Small intestine (tissue), 7 donors: ENCODE measurements around the gene SMARCD3. TPM values are rescaled to one million over a fixed set of nuclear protein-coding genes. Genes with fewer than 3 reads are reported as not detected.

Experiments
- DNase-seq, 2 donors: peaks; one replicate each; pipeline versions ENCODE4 v3.0.0 to v3.0.0-alpha.2; 2013
- FAIRE-seq: peaks from 2 replicates; lab custom pipeline; 2012; peaks lifted over from hg19 to GRCh38; lab: Jason Lieb, UNC
- H3K27ac ChIP-seq, 3 donors: one replicate each; pipeline ENCODE4 v1.5.1; 2013; ENCODE audit warnings: low read length in 2 of 3, mild to moderate bottlenecking in 2 of 3, control low read depth in 1 of 3, inconsistent platforms in 1 of 3, low read depth in 1 of 3, moderate library complexity in 1 of 3
- H3K27me3 ChIP-seq, 3 donors: one replicate each; pipeline ENCODE4 v1.6.1; 2013; ENCODE audit warnings: low read length in 3 of 3, inconsistent platforms in 1 of 3; ENCODE audit not compliant: control insufficient read depth in 3 of 3, insufficient read depth in 3 of 3
- H3K36me3 ChIP-seq, 3 donors: one replicate each; pipeline ENCODE4 v1.6.1; 2013; ENCODE audit warnings: low read length in 3 of 3, inconsistent platforms in 1 of 3, low read depth in 1 of 3, mild to moderate bottlenecking in 1 of 3, moderate library complexity in 1 of 3; ENCODE audit not compliant: control insufficient read depth in 3 of 3, insufficient read depth in 2 of 3
- H3K4me1 ChIP-seq, 3 donors: one replicate each; pipeline ENCODE4 v1.6.1; 2013; ENCODE audit warnings: low read length in 2 of 3, inconsistent platforms in 1 of 3, low read depth in 1 of 3, mild to moderate bottlenecking in 1 of 3, moderate library complexity in 1 of 3; ENCODE audit not compliant: control insufficient read depth in 3 of 3, insufficient read depth in 2 of 3
- H3K4me3 ChIP-seq, 3 donors: one replicate each; pipeline ENCODE4 v1.5.1; 2013; ENCODE audit warnings: low read length in 3 of 3, control low read depth in 1 of 3, inconsistent platforms in 1 of 3, low read depth in 1 of 3, mild to moderate bottlenecking in 1 of 3, moderate library complexity in 1 of 3
- H3K9me3 ChIP-seq, 2 donors: one replicate each; pipeline ENCODE4 v1.6.1; 2013; ENCODE audit warnings: low read depth in 1 of 2, low read length in 1 of 2; ENCODE audit not compliant: control insufficient read depth in 2 of 2, insufficient read depth in 1 of 2
- WGBS, 3 donors: extraction: QIAGEN DNeasy Blood & Tissue Kit; methylation state at CpG; one replicate each; pipeline ENCODE4 v1.1.7; 2013; 5-methylcytosine and 5-hydroxymethylcytosine counted together
- polyA plus RNA-seq, 4 donors: library from polyadenylated mRNA; stranded (reverse) in 3 of 4; unstranded in 1 of 4; fragments of 200-250 nt in 3 of 4; fragments of 120-200 nt in 1 of 4; gene quantifications; one replicate each; pipeline versions ENCODE4 v1.2.1 to v1.2.3, GENCODE V29; 2013
- donor health status: healthy with polysubstance abuse.
- donor health status: control.
- donor health status: control.
- donor health status: Bipolar disorder and iron deficiency.
- donor health status: healthy.

The SMARCD3 gene
- polyA plus RNA-seq, 4 donors = 0.89 to 16.0 (median 10.3) TPM

- H3K9me3 ChIP-seq = peaks cover 0 to 2% of the 10 kb centered on the region in 2 donors
- peaks cover 0 to 30% (median 0%) of the 10 kb centered on the region in 3 donors for H3K27me3 ChIP-seq
- H3K4me1 ChIP-seq = no peaks in the 10 kb centered on the region
- no peaks in the 10 kb centered on the region for H3K36me3 ChIP-seq
- DNase-seq (no peak), FAIRE-seq (no peak)
- H3K4me3 ChIP-seq = no peak overlapping the region
- 77 to 83% (median 82%) methylated on average over 2 of the region's 2 CpGs for WGBS, 3 donors
- no peak overlapping the region for H3K27ac ChIP-seq
These were observed 34.8 kb upstream of the SMARCD3 start for GRCh38 chr7:151283302-151283701.

GRCh38 chr7:151282111-151282510 is 33.6 kb upstream of the SMARCD3 start:
- Histone ChIP-seq H3K9me3 (peaks cover 0 to 2% of the 10 kb centered on the region in 2 donors), H3K36me3 (no peaks in the 10 kb centered on the region), H3K4me3 (no peak overlapping the region), H3K27ac (no peak overlapping the region), H3K27me3 (peaks cover 0 to 40% (median 3%) of the 10 kb centered on the region in 3 donors), H3K4me1 (peaks cover 0 to 3% (median 0%) of the 10 kb centered on the region in 3 donors)
- DNase-seq (no peak), FAIRE-seq (no peak)
- 73 to 79% (median 75%) methylated on average over 8 of the region's 8 CpGs for WGBS, 3 donors

- no peak for FAIRE-seq
- WGBS, 3 donors = 73 to 84% (median 75%) methylated on average over 6 of the region's 6 CpGs
- peaks cover 0 to 2% of the 10 kb centered on the region in 2 donors for H3K9me3 ChIP-seq
- H3K27ac ChIP-seq = no peak overlapping the region
- H3K27me3 ChIP-seq = peaks cover 0 to 41% (median 3%) of the 10 kb centered on the region in 3 donors
- peaks cover 0 to 3% (median 0%) of the 10 kb centered on the region in 3 donors for H3K4me1 ChIP-seq
- H3K36me3 ChIP-seq = no peaks in the 10 kb centered on the region
- no peak overlapping the region for H3K4me3 ChIP-seq
- no peak for DNase-seq
These were observed 33.2 kb upstream of the SMARCD3 start for GRCh38 chr7:151281686-151282085.

GRCh38 chr7:151280388-151281019 is 32.0 kb upstream of the SMARCD3 start:
- Histone ChIP-seq H3K27me3 (peaks cover 0 to 48% (median 3%) of the 10 kb centered on the region in 3 donors), H3K4me1 (peaks cover 0 to 3% (median 0%) of the 10 kb centered on the region in 3 donors)
- FAIRE-seq = no peak

GRCh38 chr7:151279868-151280267 is 31.4 kb upstream of the SMARCD3 start:
- 79 to 89% (median 81%) methylated on average over 5 of the region's 5 CpGs for WGBS, 3 donors
- Histone ChIP-seq H3K4me3 (no peak overlapping the region), H3K27me3 (peaks cover 0 to 50% (median 3%) of the 10 kb centered on the region in 3 donors), H3K9me3 (peaks cover 0 to 2% of the 10 kb centered on the region in 2 donors), H3K36me3 (no peaks in the 10 kb centered on the region), H3K4me1 (peaks cover 0 to 3% (median 0%) of the 10 kb centered on the region in 3 donors), H3K27ac (no peak overlapping the region)
- FAIRE-seq (no peak), DNase-seq (no peak)

More at GRCh38 chr7:151280388-151281019, 32.0 kb upstream of the SMARCD3 start:
- 83 to 90% (median 88%) methylated on average over 9 of the region's 9 CpGs for WGBS, 3 donors
- H3K9me3 ChIP-seq = peaks cover 0 to 2% of the 10 kb centered on the region in 2 donors
- H3K4me3 ChIP-seq = no peak overlapping the region
- no peak overlapping the region for H3K27ac ChIP-seq
- H3K36me3 ChIP-seq = no peaks in the 10 kb centered on the region
- no peak for DNase-seq

GRCh38 chr7:151278949-151279348 is 30.5 kb upstream of the SMARCD3 start:
- peaks cover 0 to 2% of the 10 kb centered on the region in 2 donors for H3K9me3 ChIP-seq
- H3K36me3 ChIP-seq = no peaks in the 10 kb centered on the region
- WGBS, 3 donors = 86 to 92% (median 89%) methylated on average over 12 of the region's 12 CpGs
- FAIRE-seq = no peak
- peaks cover 0 to 3% (median 0%) of the 10 kb centered on the region in 3 donors for H3K4me1 ChIP-seq
- DNase-seq = no peak
- H3K4me3 ChIP-seq = no peak overlapping the region
- H3K27me3 ChIP-seq = peaks cover 0 to 48% (median 3%) of the 10 kb centered on the region in 3 donors
- H3K27ac ChIP-seq = no peak overlapping the region

- H3K4me1 ChIP-seq = peaks cover 0 to 3% (median 0%) of the 10 kb centered on the region in 3 donors
- no peaks in the 10 kb centered on the region for H3K36me3 ChIP-seq
- H3K27me3 ChIP-seq = peaks cover 0 to 45% (median 3%) of the 10 kb centered on the region in 3 donors
- no peak overlapping the region for H3K4me3 ChIP-seq
- DNase-seq (no peak), FAIRE-seq (no peak)
- H3K9me3 ChIP-seq = no peaks in the 10 kb centered on the region
- no peak overlapping the region for H3K27ac ChIP-seq
- WGBS, 3 donors = 59 to 74% (median 71%) methylated on average over 6 to 8 of the region's 8 CpGs
These were observed 29.1 kb upstream of the SMARCD3 start for GRCh38 chr7:151277631-151278030.

GRCh38 chr7:151276666-151277590 is 28.4 kb upstream of the SMARCD3 start:
- DNase-seq (peak; percentile 14 to 69), FAIRE-seq (no peak)
- Histone ChIP-seq H3K27ac (no peak overlapping the region), H3K27me3 (peaks cover 0 to 41% (median 3%) of the 10 kb centered on the region in 3 donors), H3K9me3 (no peaks in the 10 kb centered on the region), H3K4me1 (peaks cover 0 to 3% (median 2%) of the 10 kb centered on the region in 3 donors), H3K4me3 (peak overlapping the region in 2 of 3 donors; percentile 19 to 52), H3K36me3 (no peaks in the 10 kb centered on the region)
- WGBS, 3 donors = 4 to 9% (median 4%) methylated on average over 28 to 63 of the region's 63 CpGs
